ENCODE measurements around the gene SEH1L.
"Not testable (repeated sequence)": the region's sequence is repeated elsewhere in the genome, so short reads cannot be mapped to it uniquely, and the experiment has no call there.

SEH1L gene

GRCh38 chr18:12947285-12948049 lies at the start of gene SEH1L:
Gene SEH1L, plus strand, starts transcription at chr18:12948011. Its CDS starts 111 bp downstream, at chr18:12948122.
- peak; percentile 98 for DNase-seq

DNA sequence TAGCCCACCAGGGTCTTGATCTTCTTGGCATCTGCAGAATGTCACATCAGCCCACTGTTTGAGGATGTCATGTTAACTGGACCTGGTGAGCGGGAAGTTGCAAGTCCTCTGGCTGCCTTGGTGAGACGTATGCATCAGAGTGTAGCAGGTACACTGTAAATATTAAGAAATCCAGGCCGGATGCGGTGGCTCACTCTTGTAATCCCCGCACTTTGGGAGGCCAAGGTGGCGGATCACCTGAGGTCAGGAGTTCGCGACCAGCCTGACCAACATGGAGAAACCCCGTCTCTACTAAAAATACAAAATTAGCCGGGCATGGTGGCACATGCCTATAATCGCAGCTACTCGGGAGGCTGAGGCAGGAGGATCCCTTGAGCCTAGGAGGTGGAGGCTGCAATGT lies 46.6 kb upstream of the SEH1L start:
- DNase-seq, result not testable (repeated sequence)

DNA sequence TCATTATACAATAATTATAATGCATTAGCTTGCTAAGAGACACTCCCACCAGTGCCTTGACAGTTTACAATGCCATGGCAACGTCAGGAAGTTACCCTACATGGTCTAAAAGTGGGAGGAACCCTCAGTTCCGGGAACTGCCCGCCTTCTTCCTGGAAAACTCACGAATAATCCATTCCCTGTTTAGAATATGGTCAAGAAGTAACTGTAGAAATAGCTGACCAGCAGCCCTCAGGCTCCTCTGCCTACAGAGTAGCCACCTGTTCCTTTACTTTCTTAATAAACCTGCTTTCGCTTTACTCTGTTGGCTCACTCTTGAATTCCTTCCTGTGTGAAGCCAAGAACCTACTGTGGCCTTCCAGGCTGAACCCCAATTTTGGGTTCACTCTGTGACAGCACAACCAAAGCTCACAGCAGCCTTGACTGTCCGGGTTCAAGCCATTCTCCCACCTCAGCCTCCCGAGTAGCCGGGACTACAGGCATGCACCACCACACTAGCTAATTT lies 43.7 kb upstream of the SEH1L start:
- peak; percentile 70 for DNase-seq

- DNase-seq, result no peak
Observed at GRCh38 chr18:12906119-12906518, 41.7 kb upstream of the SEH1L start.

GRCh38 chr18:12906773-12907172 lies 41.0 kb upstream of the SEH1L start:
- DNase-seq, result no peak

GRCh38 chr18:12907258-12907925 lies 40.4 kb upstream of the SEH1L start:
- no peak for DNase-seq

- no peak for DNase-seq
Observed at GRCh38 chr18:12908706-12909105, 39.1 kb upstream of the SEH1L start.

DNA sequence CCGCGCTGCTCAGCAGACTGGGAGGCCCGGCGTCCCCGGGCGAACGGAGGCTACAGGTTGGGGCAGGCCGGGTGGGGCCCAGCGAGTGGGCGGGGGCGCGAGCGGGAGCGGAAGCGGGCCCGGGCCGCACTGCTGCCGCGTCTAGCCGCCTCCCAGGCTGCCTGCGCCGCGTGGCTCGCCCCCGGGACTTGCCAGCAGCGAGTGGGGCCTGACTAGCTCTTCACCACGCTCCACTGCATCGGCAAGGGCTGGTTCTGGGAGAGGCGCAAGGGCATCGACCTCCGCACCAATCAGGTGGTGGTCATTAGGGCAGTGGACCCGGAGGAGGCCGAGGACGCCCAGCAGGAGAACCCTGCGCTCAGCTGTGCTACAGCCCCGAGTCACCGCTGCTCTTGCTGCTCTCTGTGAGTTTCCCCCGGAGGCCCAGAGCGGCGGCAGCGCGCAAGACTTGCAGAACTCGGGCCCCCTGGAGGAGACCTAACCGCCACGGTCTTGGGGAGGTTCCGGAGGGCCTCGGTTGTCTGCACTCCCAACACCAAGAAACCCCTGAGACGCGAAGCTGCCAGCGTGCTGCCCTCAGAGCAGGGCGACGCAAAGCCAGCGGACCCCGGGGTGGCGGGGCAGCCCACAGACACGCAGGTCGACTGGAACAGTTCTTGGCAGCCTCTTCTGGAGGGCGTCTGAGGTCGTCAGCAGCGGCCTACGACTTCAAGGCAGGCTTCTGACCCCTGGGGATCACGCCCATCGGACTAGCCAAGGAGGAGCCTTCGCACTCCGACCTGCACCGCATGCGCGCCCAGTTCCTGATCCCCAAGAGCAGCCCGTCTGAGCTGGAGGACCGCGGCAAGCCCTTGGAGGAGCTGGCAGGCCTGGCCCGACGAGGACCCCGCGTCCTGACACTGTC lies 36.5 kb upstream of the SEH1L start:
- peak; percentile 49 for DNase-seq

- no peak for DNase-seq
Observed at GRCh38 chr18:12911929-12912703, 35.7 kb upstream of the SEH1L start.

- peak; percentile 66 for DNase-seq
Observed at GRCh38 chr18:12921178-12921577, 26.6 kb upstream of the SEH1L start.

GRCh38 chr18:12922266-12922665 lies 25.5 kb upstream of the SEH1L start:
- DNase-seq, result no peak

DNA sequence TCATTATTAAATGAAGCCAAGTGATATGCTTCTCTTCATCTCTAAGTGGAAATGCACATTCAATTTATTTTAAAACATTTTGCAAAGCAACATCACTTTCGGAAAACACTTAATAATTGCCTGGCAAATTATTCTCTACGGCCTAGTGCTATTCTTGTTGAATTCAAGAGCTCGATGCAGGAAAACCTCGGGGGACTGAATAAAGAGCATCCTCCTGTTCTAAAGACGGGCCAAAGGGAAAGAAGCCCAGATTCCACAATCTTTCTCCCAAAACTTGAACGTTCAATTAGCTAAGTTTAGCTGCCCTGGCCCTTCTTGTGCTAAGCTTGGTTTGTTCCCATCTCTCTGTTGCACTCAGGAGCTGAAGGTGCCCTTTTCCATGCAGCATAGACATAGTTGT lies 23.2 kb upstream of the SEH1L start:
- DNase-seq, result no peak

DNA sequence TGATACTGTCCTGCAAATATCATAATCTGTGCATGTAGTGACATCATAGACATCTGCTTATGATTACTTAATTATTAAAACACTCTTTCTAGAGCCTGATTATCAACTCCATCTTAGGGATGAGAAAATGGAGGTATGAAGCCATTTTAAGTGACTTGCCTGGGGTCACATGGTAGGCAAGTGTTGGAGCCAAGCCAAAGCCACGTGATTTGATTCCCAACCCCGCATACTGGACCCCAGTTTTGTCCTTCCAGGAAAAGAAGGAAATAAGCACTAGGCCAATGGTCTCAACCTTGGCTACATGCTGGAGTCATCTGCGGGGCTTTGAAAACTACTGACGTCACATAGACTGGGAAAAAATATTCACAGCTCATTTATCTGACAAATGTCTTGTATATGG lies 19.6 kb upstream of the SEH1L start:
- DNase-seq, result no peak

DNA sequence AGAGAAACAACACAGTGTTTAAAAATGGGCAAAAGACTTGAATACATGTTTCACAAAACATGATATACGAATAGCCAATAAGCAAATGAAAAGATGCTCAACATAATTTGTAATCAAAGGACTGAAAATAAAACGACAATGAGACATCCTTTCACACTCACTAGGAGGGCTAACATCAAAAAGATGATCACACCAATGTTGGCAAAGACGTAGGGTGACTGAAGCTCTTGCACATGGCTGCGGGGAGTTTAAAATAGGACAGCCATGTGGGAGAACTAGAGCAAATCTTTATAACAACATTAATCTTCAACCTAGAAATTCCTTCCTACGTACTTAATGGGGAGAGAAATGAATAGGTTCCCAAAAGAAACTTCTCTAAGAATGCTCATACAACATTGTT lies 19.2 kb upstream of the SEH1L start:
- DNase-seq, result no peak

- peak; percentile 26 for DNase-seq
Observed at GRCh38 chr18:12929477-12930083, 18.2 kb upstream of the SEH1L start.

DNA sequence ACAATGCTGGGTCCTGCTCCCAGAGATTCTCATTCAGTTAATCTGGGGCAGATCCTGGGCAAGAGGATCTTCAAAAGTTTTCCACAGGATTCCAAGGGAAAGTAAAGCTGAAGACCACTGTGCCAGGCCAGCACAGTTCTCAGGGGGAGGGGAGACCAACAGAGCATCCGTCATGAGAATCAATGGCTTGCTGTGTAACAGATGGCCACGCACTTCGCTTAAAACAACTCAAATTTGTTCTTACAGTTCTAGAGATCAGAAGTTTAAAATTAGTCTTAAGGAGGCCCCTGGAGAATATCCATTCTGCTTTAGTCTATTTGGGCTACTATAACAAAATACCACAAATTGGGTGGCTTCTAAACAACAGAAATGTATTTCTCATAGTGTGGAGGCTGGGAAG lies 17.4 kb upstream of the SEH1L start:
- DNase-seq, result no peak

- DNase-seq, result no peak
Observed at GRCh38 chr18:12930908-12931307, 16.9 kb upstream of the SEH1L start.

- DNase-seq, result no peak
Observed at GRCh38 chr18:12933327-12933726, 14.5 kb upstream of the SEH1L start.

- peak; percentile 83 for DNase-seq
Observed at GRCh38 chr18:12934454-12935071, 13.2 kb upstream of the SEH1L start.

GRCh38 chr18:12939162-12939561 lies 8.6 kb upstream of the SEH1L start:
- no peak for DNase-seq

GRCh38 chr18:12943215-12943614 lies 4.6 kb upstream of the SEH1L start:
- no peak for DNase-seq

DNA sequence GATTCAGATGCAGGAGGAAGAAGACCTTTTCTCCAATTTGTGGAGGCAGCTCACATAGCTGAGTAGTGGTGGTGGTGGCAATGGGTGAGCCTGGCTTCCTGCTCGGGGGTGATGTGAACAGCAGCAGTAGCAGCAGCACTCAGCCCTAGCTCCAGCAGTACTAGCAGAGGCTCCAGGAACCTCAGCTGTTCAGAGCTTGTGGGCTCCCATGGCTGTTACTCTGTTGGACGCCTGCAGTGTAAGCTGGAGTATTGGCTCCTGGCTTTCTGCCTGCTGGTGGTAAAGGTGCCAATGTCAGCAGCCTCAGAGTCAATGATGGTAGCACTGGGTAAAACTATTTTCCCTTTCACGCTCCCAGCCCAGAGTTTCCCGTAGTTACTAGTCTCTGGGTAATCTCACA lies 3.1 kb upstream of the SEH1L start:
- no peak for DNase-seq
